CD4-positive, alpha-beta T cell (primary cell): Measurements from ENCODE around the gene PEX10. TPM values are rescaled to one million over a fixed set of nuclear protein-coding genes. Genes with fewer than 3 reads are reported as not detected.

Source experiments
- ATAC-seq: fragments of 200-7000 bp; cut with Tn5 transposase; one replicate; pipeline ENCODE4 v1.10.0; 2022; ENCODE audit warnings: mild to moderate bottlenecking; ENCODE audit not compliant: poor library complexity
- CTCF ChIA-PET: fragments of 350-600 bp; sonication (Branson Sonifier 250); formaldehyde crosslinking; loops from one replicate; lab custom pipeline; 2021; ENCODE audit warnings: antibody characterized with exemption, inconsistent platforms; lab: Charles Lee
- POLR2A ChIA-PET: fragments of 350-600 bp; sonication (Branson Sonifier 250); formaldehyde crosslinking; loops from one replicate; lab custom pipeline; 2021; ENCODE audit warnings: antibody characterized with exemption, inconsistent platforms; lab: Charles Lee
- DNase-seq, 14 experiments: peaks; one replicate each; pipeline ENCODE4 v3.0.0-alpha.2; 2013 to 2020; ENCODE audit warnings: mixed read lengths in 2 of 14
- H3K27ac ChIP-seq, 2 donors: one replicate each; pipeline versions ENCODE4 v1.5.1 to v1.7.0; 2013; ENCODE audit warnings: low read length in 2 of 2, low read depth in 1 of 2, mild to moderate bottlenecking in 1 of 2
- H3K27me3 ChIP-seq, 2 experiments: 1 replicate in 1 of 2; 2 replicates in 1 of 2; pipeline versions ENCODE4 v1.6.1 to v1.7.0; 2013; ENCODE audit warnings: low read length in 2 of 2, control low read depth in 1 of 2, mild to moderate bottlenecking in 1 of 2, moderate library complexity in 1 of 2; ENCODE audit not compliant: insufficient read depth in 2 of 2, control insufficient read depth in 1 of 2
- H3K36me3 ChIP-seq: one replicate; pipeline ENCODE4 v1.6.1; 2013; ENCODE audit warnings: low read length, control low read depth; ENCODE audit not compliant: insufficient read depth
- H3K4me1 ChIP-seq: one replicate; pipeline ENCODE4 v1.6.1; 2013; ENCODE audit warnings: low read length, control low read depth; ENCODE audit not compliant: insufficient read depth
- H3K4me3 ChIP-seq: one replicate; pipeline ENCODE4 v1.5.1; 2013; ENCODE audit warnings: mild to moderate bottlenecking, low read length, moderate library complexity
- H3K9me3 ChIP-seq, 2 experiments: 1 replicate in 1 of 2; 2 replicates in 1 of 2; pipeline versions ENCODE4 v1.6.1 to v1.7.0; 2013; ENCODE audit warnings: low read length in 2 of 2, mild to moderate bottlenecking in 2 of 2, control low read depth in 1 of 2, moderate library complexity in 1 of 2; ENCODE audit not compliant: control insufficient read depth in 1 of 2, insufficient read depth in 1 of 2
- H3K27ac Mint-ChIP-seq: one replicate; pipeline ENCODE4 v1.8.0; 2020; ENCODE audit warnings: mixed read lengths
- H3K27me3 Mint-ChIP-seq: one replicate; pipeline ENCODE4 v1.8.0; 2021; ENCODE audit warnings: mixed read lengths
- H3K36me3 Mint-ChIP-seq: one replicate; pipeline ENCODE4 v1.8.0; 2021; ENCODE audit warnings: low read depth, mixed read lengths
- H3K4me1 Mint-ChIP-seq: one replicate; pipeline ENCODE4 v1.8.0; 2021; ENCODE audit warnings: low read depth, mixed read lengths
- H3K4me3 Mint-ChIP-seq: one replicate; pipeline ENCODE4 v1.8.0; 2020; ENCODE audit warnings: mild to moderate bottlenecking, mixed read lengths
- H3K9me3 Mint-ChIP-seq: one replicate; pipeline ENCODE4 v1.8.0; 2020; ENCODE audit warnings: mixed read lengths
- intact Hi-C, 2 experiments: fragments of 100-400 bp; cut with DNase I in 1 of 2; cut with micrococcal nuclease in 1 of 2; formaldehyde crosslinking; loops; one replicate each; pipeline versions ENCODE4 v1.15.1 to v1.9.0; 2023 to 2025; cut with DNase I, micrococcal nuclease
- total RNA-seq, 174 experiments: library from RNA in 2 of 174; stranded (reverse) in 2 of 174; gene quantifications; one replicate each; pipeline ENCODE4 v1.2.3 and lab custom pipeline; 2021 to 2026
- TF ChIP-seq, protein P1 (sequence below): fragments of 200-600 bp; IDR thresholded peaks from one replicate; pipeline ENCODE4 v1.8.0; 2022; ENCODE audit warnings: antibody characterized with exemption, mild to moderate bottlenecking

The PEX10 gene
- total RNA-seq, 2 experiments from 2014 or later: 12.0 to 12.5 TPM

DNA sequence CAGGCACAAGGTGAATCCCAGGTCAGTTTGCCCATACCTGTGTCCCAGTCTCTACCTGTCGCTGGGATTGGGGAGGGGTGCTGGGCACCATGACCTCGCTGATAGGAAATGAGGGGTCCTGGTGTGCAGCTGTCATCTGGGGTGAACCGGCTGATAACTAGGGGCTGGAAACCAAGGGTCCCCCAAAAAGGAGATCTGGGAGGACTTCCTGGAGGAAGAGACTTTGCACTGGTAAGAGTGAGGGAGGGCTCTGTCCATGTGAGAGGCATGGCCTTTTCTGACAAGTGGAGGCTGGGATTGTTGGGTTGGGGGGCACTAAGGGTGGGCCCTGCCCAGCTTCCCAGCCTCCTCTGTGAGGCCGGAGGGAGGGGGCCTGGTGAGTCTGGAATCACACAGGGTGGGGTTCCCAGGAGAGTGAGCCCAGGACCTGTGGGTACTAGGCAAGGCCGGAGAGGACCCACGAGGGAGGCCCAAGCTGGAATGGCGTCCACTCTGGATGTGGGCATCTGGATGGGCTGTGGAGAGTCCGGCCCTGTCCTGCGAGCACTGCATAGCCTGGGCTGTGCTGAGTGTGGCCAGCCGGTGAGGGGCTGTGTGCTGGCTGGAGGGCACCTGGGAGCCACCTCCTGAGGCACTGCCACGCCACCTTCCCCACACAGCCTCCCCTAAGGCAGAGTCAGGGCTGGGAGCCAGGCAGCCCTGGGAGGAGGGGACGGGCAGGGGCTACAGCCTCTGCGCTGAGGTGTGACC is 4.9 kb upstream of the PEX10 start:
- ATAC-seq (no peak), DNase-seq (no peak)
- ChIA-PET POLR2A (interaction anchor here (0.8 to 4.5 kb wide), 3 partner anchors 107 to 139 kb away, joined by 3 to 54 read pairs (median 7); no protein-coding TSS in a partner anchor), CTCF (no interaction called here)
- no peaks in the 10 kb centered on the region for H3K36me3 ChIP-seq
- Mint-ChIP-seq H3K4me1 (peaks cover 32% of the 10 kb centered on the region), H3K9me3 (no peaks in the 10 kb centered on the region), H3K36me3 (peaks cover 6% of the 10 kb centered on the region), H3K4me3 (peak overlapping the region; percentile 89), H3K27ac (peak overlapping the region; percentile 92), H3K27me3 (no peaks in the 10 kb centered on the region)
- H3K4me3 ChIP-seq: peak overlapping the region; percentile 77
- intact Hi-C loops: loop anchor here in 1 of 2 experiments (10.0 kb wide), 1 partner anchor 1008 kb away; no protein-coding TSS in a partner anchor
- peak overlapping the region in 1 of 2 donors; percentile 56 for H3K27ac ChIP-seq
- TF ChIP-seq, protein P1, sequence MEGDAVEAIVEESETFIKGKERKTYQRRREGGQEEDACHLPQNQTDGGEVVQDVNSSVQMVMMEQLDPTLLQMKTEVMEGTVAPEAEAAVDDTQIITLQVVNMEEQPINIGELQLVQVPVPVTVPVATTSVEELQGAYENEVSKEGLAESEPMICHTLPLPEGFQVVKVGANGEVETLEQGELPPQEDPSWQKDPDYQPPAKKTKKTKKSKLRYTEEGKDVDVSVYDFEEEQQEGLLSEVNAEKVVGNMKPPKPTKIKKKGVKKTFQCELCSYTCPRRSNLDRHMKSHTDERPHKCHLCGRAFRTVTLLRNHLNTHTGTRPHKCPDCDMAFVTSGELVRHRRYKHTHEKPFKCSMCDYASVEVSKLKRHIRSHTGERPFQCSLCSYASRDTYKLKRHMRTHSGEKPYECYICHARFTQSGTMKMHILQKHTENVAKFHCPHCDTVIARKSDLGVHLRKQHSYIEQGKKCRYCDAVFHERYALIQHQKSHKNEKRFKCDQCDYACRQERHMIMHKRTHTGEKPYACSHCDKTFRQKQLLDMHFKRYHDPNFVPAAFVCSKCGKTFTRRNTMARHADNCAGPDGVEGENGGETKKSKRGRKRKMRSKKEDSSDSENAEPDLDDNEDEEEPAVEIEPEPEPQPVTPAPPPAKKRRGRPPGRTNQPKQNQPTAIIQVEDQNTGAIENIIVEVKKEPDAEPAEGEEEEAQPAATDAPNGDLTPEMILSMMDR: no peak
- H3K27me3 ChIP-seq: no peaks in the 10 kb centered on the region
- H3K9me3 ChIP-seq: peaks cover 0 to 5% of the 10 kb centered on the region in 2 experiments
- peaks cover 57% of the 10 kb centered on the region for H3K4me1 ChIP-seq

DNA sequence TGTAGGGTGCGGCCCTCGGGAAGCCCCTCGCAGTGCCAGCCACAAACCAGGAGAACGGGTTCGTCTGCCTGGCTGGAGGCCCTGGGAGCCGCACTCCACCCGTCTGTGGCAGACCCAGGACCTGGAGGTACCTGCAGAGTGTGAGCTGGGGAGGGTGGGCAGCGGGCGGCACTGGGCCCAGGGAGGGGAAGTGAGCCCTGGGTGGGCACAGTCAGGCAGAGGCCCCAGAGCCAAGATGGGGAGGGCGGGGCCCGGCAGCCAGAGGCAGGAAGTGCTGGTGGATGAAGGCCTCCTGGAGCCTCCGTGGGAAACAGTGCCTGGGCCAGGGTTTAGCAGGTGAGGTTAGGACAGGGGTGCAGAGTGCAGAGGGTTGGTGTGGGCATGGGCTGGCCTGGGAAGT is 4.0 kb upstream of the PEX10 start:
- intact Hi-C loops: loop anchor here in 1 of 2 experiments (10.0 kb wide), 1 partner anchor 1008 kb away; no protein-coding TSS in a partner anchor
- CTCF ChIA-PET: interaction anchor here (1.2 kb wide), 1 partner anchor 107 kb away, joined by 4 read pairs; no protein-coding TSS in a partner anchor
- Mint-ChIP-seq H3K27me3 (no peaks in the 10 kb centered on the region), H3K4me1 (peaks cover 32% of the 10 kb centered on the region), H3K4me3 (peak overlapping the region; percentile 89), H3K9me3 (no peaks in the 10 kb centered on the region), H3K27ac (peak overlapping the region; percentile 92), H3K36me3 (peaks cover 6% of the 10 kb centered on the region)
- Histone ChIP-seq H3K27me3 (no peaks in the 10 kb centered on the region), H3K4me3 (peak overlapping the region; percentile 77), H3K4me1 (peaks cover 65% of the 10 kb centered on the region), H3K36me3 (no peaks in the 10 kb centered on the region), H3K27ac (peak overlapping the region; percentile 56 to 68), H3K9me3 (peaks cover 0 to 5% of the 10 kb centered on the region in 2 experiments)
- ATAC-seq (no peak), DNase-seq (peak in 9 of 14 experiments; percentile 17 to 61 (median 47))
- POLR2A ChIA-PET: interaction anchor here (0.8 to 4.5 kb wide), 11 partner anchors 8 to 169 kb away, joined by 3 to 54 read pairs (median 6); partner anchors contain the start of genes MORN1, PANK4, RER1 and TNFRSF14
- TF ChIP-seq, protein P1: no peak

DNA sequence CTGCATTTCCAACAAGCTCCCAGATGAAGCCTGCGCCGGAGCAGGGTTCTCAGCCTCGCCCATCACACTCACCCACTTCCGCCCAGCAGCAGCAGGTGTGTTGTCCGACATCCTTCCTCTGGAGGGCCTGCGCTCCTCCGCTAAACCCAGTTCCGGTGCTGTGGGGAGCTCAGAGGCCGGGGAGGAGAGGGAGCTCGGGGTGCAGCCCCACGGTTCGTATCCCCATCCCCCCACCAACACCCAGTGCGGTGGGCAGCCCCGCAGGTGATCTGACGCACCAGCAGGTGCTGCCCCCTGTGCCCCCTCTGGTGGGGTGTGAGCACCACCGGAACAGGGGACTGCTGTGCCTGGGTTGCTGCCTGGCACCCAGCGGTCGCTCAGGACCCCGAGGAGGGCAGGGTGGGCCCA is 3.4 kb upstream of the PEX10 start:
- peak overlapping the region; percentile 56 to 68 for H3K27ac ChIP-seq
- Mint-ChIP-seq H3K36me3 (peaks cover 7% of the 10 kb centered on the region), H3K27ac (peak overlapping the region; percentile 92), H3K4me3 (peak overlapping the region; percentile 89), H3K4me1 (peaks cover 32% of the 10 kb centered on the region), H3K9me3 (no peaks in the 10 kb centered on the region), H3K27me3 (no peaks in the 10 kb centered on the region)
- intact Hi-C loops: loop anchor here in 1 of 2 experiments (2.0 to 10.0 kb wide), 2 partner anchors 425 to 1009 kb away; no protein-coding TSS in a partner anchor
- TF ChIP-seq, protein P1: no peak
- no peaks in the 10 kb centered on the region for H3K27me3 ChIP-seq
- CTCF ChIA-PET: interaction anchor here (1.2 to 2.0 kb wide), 3 partner anchors 108 to 169 kb away, joined by 4 to 6 read pairs (median 4); no protein-coding TSS in a partner anchor
- POLR2A ChIA-PET: interaction anchor here (0.6 to 4.5 kb wide), 13 partner anchors 9 to 371 kb away, joined by 3 to 54 read pairs (median 4); partner anchors contain the start of genes MORN1, PANK4, RER1 and TNFRSF14
- no peaks in the 10 kb centered on the region for H3K36me3 ChIP-seq
- peaks cover 65% of the 10 kb centered on the region for H3K4me1 ChIP-seq
- DNase-seq (peak in 11 of 14 experiments; percentile 23 to 77 (median 54)), ATAC-seq (no peak)
- peak overlapping the region; percentile 77 for H3K4me3 ChIP-seq
- peaks cover 0 to 5% of the 10 kb centered on the region in 2 experiments for H3K9me3 ChIP-seq
